ENCODE data around the gene RIT2. TPM values are rescaled to one million over a fixed set of nuclear protein-coding genes. Genes with fewer than 3 reads are reported as not detected.

The RIT2 gene
- total and polyA plus RNA-seq, 3 donors from 2014 or later = 0.82 TPM; not detected in 2

GRCh38 chr18:43158381-43158780 is 42.9 kb upstream of the RIT2 start:
- intact Hi-C loops (cut with DNase I; ENCODE audit: low total_unique reads) = no loop called here
- no peaks in the 10 kb centered on the region for H3K27me3 ChIP-seq
- no peaks in the 10 kb centered on the region for H3K36me3 ChIP-seq (ENCODE audit: low read depth, missing control alignments)
- no peak for DNase-seq
- H3K9me3 ChIP-seq = no peaks in the 10 kb centered on the region
- no peaks in the 10 kb centered on the region for H3K4me1 ChIP-seq
- TF ChIP-seq CTCF (IDR thresholded peaks at IDR 0.05) (no peak), POLR2A (IDR thresholded peaks at IDR 0.05) (no peak)
- WGBS, 2 donors = 61 to 76% methylated on average over 2 of the region's 2 CpGs
- H3K27ac ChIP-seq = no peak overlapping the region
- no peak overlapping the region for H3K4me3 ChIP-seq

GRCh38 chr18:43155842-43156241 is 40.4 kb upstream of the RIT2 start:
- Histone ChIP-seq H3K36me3 (ENCODE audit: low read depth, missing control alignments) (no peaks in the 10 kb centered on the region), H3K27me3 (no peaks in the 10 kb centered on the region), H3K9me3 (no peaks in the 10 kb centered on the region), H3K27ac (no peak overlapping the region), H3K4me1 (no peaks in the 10 kb centered on the region), H3K4me3 (no peak overlapping the region)
- TF ChIP-seq POLR2A (IDR thresholded peaks at IDR 0.05) (no peak), CTCF (IDR thresholded peaks at IDR 0.05) (no peak)
- 87% methylated on average over 3 of the region's 3 CpGs for WGBS, 2 donors
- intact Hi-C loops (cut with DNase I; ENCODE audit: low total_unique reads) = no loop called here
- no peak for DNase-seq

GRCh38 chr18:43148231-43148630 is 32.7 kb upstream of the RIT2 start:
- H3K36me3 ChIP-seq (ENCODE audit: low read depth, missing control alignments) = no peaks in the 10 kb centered on the region
- no peak for DNase-seq
- no peaks in the 10 kb centered on the region for H3K4me1 ChIP-seq
- no peaks in the 10 kb centered on the region for H3K9me3 ChIP-seq
- H3K27me3 ChIP-seq = no peaks in the 10 kb centered on the region
- TF ChIP-seq POLR2A (IDR thresholded peaks at IDR 0.05) = no peak
- no peak for TF ChIP-seq CTCF (IDR thresholded peaks at IDR 0.05)
- no peak overlapping the region for H3K4me3 ChIP-seq
- intact Hi-C loops (cut with DNase I; ENCODE audit: low total_unique reads) = no loop called here
- 62 to 67% methylated on average over 2 of the region's 2 CpGs for WGBS, 2 donors
- H3K27ac ChIP-seq = no peak overlapping the region

GRCh38 chr18:43141208-43141607 is 25.7 kb upstream of the RIT2 start:
- no peaks in the 10 kb centered on the region for H3K4me1 ChIP-seq
- DNase-seq = no peak
- WGBS, 2 donors = 44 to 50% methylated on average over 2 of the region's 2 CpGs
- intact Hi-C loops (cut with DNase I; ENCODE audit: low total_unique reads) = no loop called here
- no peak overlapping the region for H3K4me3 ChIP-seq
- no peak for TF ChIP-seq POLR2A (IDR thresholded peaks at IDR 0.05)
- TF ChIP-seq CTCF (IDR thresholded peaks at IDR 0.05) = no peak
- no peak overlapping the region for H3K27ac ChIP-seq
- H3K36me3 ChIP-seq (ENCODE audit: low read depth, missing control alignments) = no peaks in the 10 kb centered on the region
- H3K9me3 ChIP-seq = no peaks in the 10 kb centered on the region
- no peaks in the 10 kb centered on the region for H3K27me3 ChIP-seq

GRCh38 chr18:43139288-43139946 is 23.9 kb upstream of the RIT2 start:
- no peaks in the 10 kb centered on the region for H3K4me1 ChIP-seq
- H3K9me3 ChIP-seq = no peaks in the 10 kb centered on the region
- no peak for DNase-seq
- H3K27ac ChIP-seq = no peak overlapping the region
- 68 to 87% methylated on average over 6 to 21 of the region's 21 CpGs for WGBS, 2 donors
- intact Hi-C loops (cut with DNase I; ENCODE audit: low total_unique reads) = no loop called here
- H3K4me3 ChIP-seq = no peak overlapping the region
- no peaks in the 10 kb centered on the region for H3K27me3 ChIP-seq
- no peak for TF ChIP-seq CTCF (IDR thresholded peaks at IDR 0.05)
- TF ChIP-seq POLR2A (IDR thresholded peaks at IDR 0.05) = no peak
- no peaks in the 10 kb centered on the region for H3K36me3 ChIP-seq (ENCODE audit: low read depth, missing control alignments)
